GM23338 (cell line): Measurements from ENCODE around the gene MPND. TPM values are rescaled to one million over a fixed set of nuclear protein-coding genes. Genes with fewer than 3 reads are reported as not detected.

Source experiments
- CREB1 ChIP-seq: fragments of 250-450 bp; sonication (Bioruptor Pico); IDR thresholded peaks from 2 replicates; pipeline ENCODE4 v1.5.0; 2020; ENCODE audit warnings: low read depth, mild to moderate bottlenecking, moderate library complexity
- CTCF ChIP-seq, 2 experiments: fragments of 200-600 bp in 1 of 2; sonication (generic) in 1 of 2; conservative IDR thresholded peaks; 2 replicates each; pipeline versions ENCODE4 v1.5.1 to v1.6.1; 2016 to 2017; ENCODE audit warnings: antibody characterized with exemption in 2 of 2, low read depth in 2 of 2, mild to moderate bottlenecking in 2 of 2, moderate library complexity in 1 of 2
- JUNB ChIP-seq: IDR thresholded peaks from one replicate; pipeline ENCODE4 v1.6.1; 2016; ENCODE audit warnings: antibody characterized with exemption; ENCODE audit not compliant: unreplicated experiment
- REST ChIP-seq: IDR thresholded peaks from one replicate; pipeline ENCODE4 v1.6.1; 2018; ENCODE audit warnings: antibody characterized with exemption; ENCODE audit not compliant: unreplicated experiment
- ZNF331 ChIP-seq: fragments of 250-450 bp; sonication (Bioruptor Pico); IDR thresholded peaks from 2 replicates; pipeline ENCODE4 v1.5.0; 2020; ENCODE audit warnings: low read depth, mild to moderate bottlenecking, moderate library complexity
- ZNF462 ChIP-seq: fragments of 250-450 bp; sonication (Bioruptor Pico); IDR thresholded peaks from 2 replicates; pipeline ENCODE4 v1.5.0; 2020; ENCODE audit warnings: mild to moderate bottlenecking, moderate library complexity
- polyA plus RNA-seq: library from polyadenylated mRNA; unstranded; fragments of >200 nt; fragmentation: Nextera tagmentation; extraction: Ambion mirVana; gene quantifications from 2 replicates; pipeline ENCODE4 v1.2.1, GENCODE V29; 2016
- total RNA-seq: library from RNA; depleted of rRNA; stranded (reverse); fragments of >200 nt; shearing (Covaris generic); gene quantifications from 2 replicates; pipeline ENCODE4 v1.2.3, GENCODE V29; 2014

Gene MPND
- total and polyA plus RNA-seq, 2 experiments from 2014 or later: 11.8 to 15.6 TPM

GRCh38 chr19:4366666-4367335, 23.4 kb downstream of the MPND start (continued):
- TF ChIP-seq ZNF462 (no peak), REST (no peak), JUNB (no peak), CTCF (conservative IDR thresholded peaks at IDR 0.05; ENCODE audit: low read depth in 2 of 2) (no peak), CREB1 (CRISPR knock-in tag) (no peak), ZNF331 (CRISPR knock-in tag) (no peak)
